Panc1 (cell line): ENCODE data around the gene DPYD. TPM values are rescaled to one million over a fixed set of nuclear protein-coding genes. Genes with fewer than 3 reads are reported as not detected.

Experiments
- ATAC-seq: fragments of 200-7000 bp; cut with Tn5 transposase; 2 replicates; pipeline ENCODE4 v1.9.1; 2020; ENCODE audit warnings: mild to moderate bottlenecking, moderate library complexity
- BruUV-seq: library from RNA; stranded (reverse); fragments of 400-500 nt; replicated peaks from 2 replicates; lab custom pipeline; 2021; lab: Mats Ljungman, UMichigan
- CTCF ChIA-PET: fragments of 300-600 bp; sonication (Branson Sonifier 250); formaldehyde crosslinking; loops from one replicate; lab custom pipeline; 2022; ENCODE audit warnings: antibody characterized with exemption; lab: Charles Lee
- POLR2A ChIA-PET: fragments of 300-600 bp; sonication (Branson Sonifier 250); formaldehyde crosslinking; loops from one replicate; lab custom pipeline; 2022; ENCODE audit warnings: antibody characterized with exemption; lab: Charles Lee
- DNase-seq: peaks from one replicate; pipeline ENCODE4 v3.0.0-alpha.2; 2010; ENCODE audit warnings: low read depth, low spot score
- H3K27ac ChIP-seq: 2 replicates; pipeline ENCODE4 v1.5.1; 2011; ENCODE audit warnings: mild to moderate bottlenecking, low read length, inconsistent platforms
- H3K27me3 ChIP-seq: fragments of 200-500 bp; sonication (Bioruptor generic); 2 replicates; pipeline ENCODE4 v1.6.0; 2014; ENCODE audit warnings: low read length, inconsistent platforms; ENCODE audit not compliant: control insufficient read depth, insufficient read depth
- H3K36me3 ChIP-seq: fragments of 200-500 bp; sonication (Bioruptor generic); 2 replicates; pipeline ENCODE4 v1.5.1; 2014; ENCODE audit warnings: inconsistent platforms, mild to moderate bottlenecking, low read length, moderate library complexity; ENCODE audit not compliant: control insufficient read depth, insufficient read depth
- H3K4me1 ChIP-seq: 2 replicates; pipeline ENCODE4 v1.5.1; 2011; ENCODE audit warnings: inconsistent platforms, mild to moderate bottlenecking, low read length, moderate library complexity; ENCODE audit not compliant: control insufficient read depth, insufficient read depth
- H3K4me3 ChIP-seq, 2 experiments: 2 replicates each; pipeline ENCODE4 v1.5.1; 2011 to 2012; ENCODE audit warnings: low read depth in 2 of 2, low read length in 2 of 2, mild to moderate bottlenecking in 2 of 2, inconsistent platforms in 1 of 2, moderate library complexity in 1 of 2
- H3K9me3 ChIP-seq: fragments of 200-500 bp; sonication (Bioruptor generic); 2 replicates; pipeline ENCODE4 v1.5.1; 2014; ENCODE audit warnings: low read depth, mild to moderate bottlenecking, inconsistent platforms, low read length, moderate library complexity; ENCODE audit not compliant: control insufficient read depth, insufficient read depth
- CTCF ChIP-seq: fragments of 450-650 bp; IDR thresholded peaks from 2 replicates; pipeline ENCODE4 v1.5.1; 2017; ENCODE audit warnings: mild to moderate bottlenecking
- POLR2AphosphoS5 ChIP-seq: IDR thresholded peaks from 2 replicates; pipeline ENCODE4 v1.6.1; 2012; ENCODE audit warnings: mild to moderate bottlenecking, low read depth, low read length, moderate library complexity
- REST ChIP-seq, 2 experiments: IDR thresholded peaks; 2 replicates each; pipeline ENCODE4 v1.6.1; 2011 to 2012; ENCODE audit warnings: low read depth in 2 of 2, control low read depth in 1 of 2, low read length in 1 of 2, mild to moderate bottlenecking in 1 of 2, moderate library complexity in 1 of 2; ENCODE audit not compliant: insufficient read depth in 1 of 2
- SIN3A ChIP-seq: IDR thresholded peaks from 2 replicates; pipeline ENCODE4 v1.6.1; 2012; ENCODE audit warnings: low read depth, mild to moderate bottlenecking, low read length, moderate library complexity, borderline replicate concordance; ENCODE audit not compliant: insufficient read depth
- TCF7L2 ChIP-seq: IDR thresholded peaks from 2 replicates; pipeline ENCODE4 v1.6.1; 2011; ENCODE audit warnings: mild to moderate bottlenecking, low read depth, low read length, inconsistent platforms
- in situ Hi-C: cut with HindIII; loops from 2 replicates; pipeline ENCODE4 v1.10.0; 2016; ENCODE audit warnings: low sequenced_read_pairs, low pct_unique_long_range_greater_than_20kb
- intact Hi-C: fragments of 100-400 bp; cut with micrococcal nuclease; formaldehyde crosslinking; loops from one replicate; pipeline ENCODE4 v1.10.0; 2022; ENCODE audit not compliant: unreplicated experiment
- total RNA-seq: library from RNA; stranded (reverse); gene quantifications from one replicate; pipeline ENCODE4 v1.2.1, GENCODE V29; 2021; ENCODE audit not compliant: unreplicated experiment

DPYD gene
- total RNA-seq, 1 experiment from 2014 or later, result 2.0 TPM

GRCh38 chr1:97647776-97648175, 273.1 kb downstream of the DPYD start:
- H3K27me3 ChIP-seq, result no peaks in the 10 kb centered on the region
- H3K4me3 ChIP-seq, result no peak overlapping the region
- in situ Hi-C loops (no loop called here), intact Hi-C loops (no loop called here)
- H3K36me3 ChIP-seq, result no peaks in the 10 kb centered on the region
- H3K4me1 ChIP-seq, result no peaks in the 10 kb centered on the region
- no peaks in the 10 kb centered on the region for H3K9me3 ChIP-seq
- BruUV-seq, result no TSS peak
- TF ChIP-seq REST (IDR thresholded peaks at IDR 0.05; ENCODE audit: insufficient read depth in 1 of 2, low read depth in 2 of 2, low read length in 1 of 2) (no peak), TCF7L2 (no peak), SIN3A (no peak), POLR2AphosphoS5 (no peak), CTCF (no peak)
- CTCF ChIA-PET, result no interaction called here
- POLR2A ChIA-PET, result no interaction called here
- no peak for ATAC-seq
- DNase-seq, result no peak
- no peak overlapping the region for H3K27ac ChIP-seq

- in situ Hi-C loops, result no loop called here
- ChIA-PET POLR2A (no interaction called here), CTCF (no interaction called here)
- Histone ChIP-seq H3K27ac (no peak overlapping the region), H3K27me3 (no peaks in the 10 kb centered on the region), H3K4me1 (no peaks in the 10 kb centered on the region), H3K9me3 (no peaks in the 10 kb centered on the region), H3K36me3 (no peaks in the 10 kb centered on the region), H3K4me3 (no peak overlapping the region)
- BruUV-seq, result no TSS peak
- no peak for TF ChIP-seq POLR2AphosphoS5
- TF ChIP-seq TCF7L2, result no peak
- no peak for TF ChIP-seq CTCF
- no peak for TF ChIP-seq REST (IDR thresholded peaks at IDR 0.05; ENCODE audit: insufficient read depth in 1 of 2, low read depth in 2 of 2, low read length in 1 of 2)
- no peak for TF ChIP-seq SIN3A
- DNase-seq (no peak), ATAC-seq (no peak)
- intact Hi-C loops, result no loop called here
These were observed 274.8 kb downstream of the DPYD start for GRCh38 chr1:97646071-97646470.
